ENCODE data around the gene GATA6.

Gene GATA6

GRCh38 chr18:22243513-22243912 is 74.1 kb downstream of the GATA6 start:
- Histone ChIP-seq H3K4me1 (ENCODE audit: control insufficient read depth, insufficient read depth, low read length, unreplicated experiment) (no peaks in the 10 kb centered on the region), H3K4me3 (ENCODE audit: low read depth, low read length) (no peak overlapping the region), H3K36me3 (ENCODE audit: insufficient read depth, low read length) (no peaks in the 10 kb centered on the region), H3K27me3 (ENCODE audit: insufficient read depth, low read length) (no peaks in the 10 kb centered on the region), H3K27ac (ENCODE audit: low read depth, low read length) (no peak overlapping the region), H2AFZ (ENCODE audit: low read length, unreplicated experiment) (no peak overlapping the region), H3K79me2 (ENCODE audit: control insufficient read depth, insufficient read depth, low read length, unreplicated experiment) (no peaks in the 10 kb centered on the region)

- no peaks in the 10 kb centered on the region for H3K4me1 ChIP-seq (ENCODE audit: control insufficient read depth, insufficient read depth, low read length, unreplicated experiment)
- H3K36me3 ChIP-seq (ENCODE audit: insufficient read depth, low read length) = no peaks in the 10 kb centered on the region
- H3K27me3 ChIP-seq (ENCODE audit: insufficient read depth, low read length) = peaks cover 3% of the 10 kb centered on the region; the same call in 1 of the 2 replicates
- H2AFZ ChIP-seq (ENCODE audit: low read length, unreplicated experiment) = no peak overlapping the region
- H3K27ac ChIP-seq (ENCODE audit: low read depth, low read length) = no peak overlapping the region
- no peak overlapping the region for H3K4me3 ChIP-seq (ENCODE audit: low read depth, low read length)
- H3K79me2 ChIP-seq (ENCODE audit: control insufficient read depth, insufficient read depth, low read length, unreplicated experiment) = no peaks in the 10 kb centered on the region
Measured at GRCh38 chr18:22250026-22250425, 80.6 kb downstream of the GATA6 start.

GRCh38 chr18:22250591-22250996 is 81.2 kb downstream of the GATA6 start:
- peaks cover 3% of the 10 kb centered on the region; the same call in 1 of the 2 replicates for H3K27me3 ChIP-seq (ENCODE audit: insufficient read depth, low read length)

More at GRCh38 chr18:22250591-22250996, 81.2 kb downstream of the GATA6 start:
- no peaks in the 10 kb centered on the region for H3K4me1 ChIP-seq (ENCODE audit: control insufficient read depth, insufficient read depth, low read length, unreplicated experiment)
- no peak overlapping the region for H3K4me3 ChIP-seq (ENCODE audit: low read depth, low read length)
- no peak overlapping the region for H2AFZ ChIP-seq (ENCODE audit: low read length, unreplicated experiment)
- H3K36me3 ChIP-seq (ENCODE audit: insufficient read depth, low read length) = no peaks in the 10 kb centered on the region
- no peak overlapping the region for H3K27ac ChIP-seq (ENCODE audit: low read depth, low read length)
- no peaks in the 10 kb centered on the region for H3K79me2 ChIP-seq (ENCODE audit: control insufficient read depth, insufficient read depth, low read length, unreplicated experiment)
